HCT116 (cell line): ENCODE data around the gene PELI1. TPM values are rescaled to one million over a fixed set of nuclear protein-coding genes. Genes with fewer than 3 reads are reported as not detected.

Experiments
- ATAC-seq: fragments of 200-7000 bp; cut with Tn5 transposase; 2 replicates; pipeline ENCODE4 v1.9.1; 2020; ENCODE audit warnings: mild to moderate bottlenecking, moderate library complexity
- BruUV-seq: library from RNA; stranded (reverse); fragments of 400-500 nt; replicated peaks from 2 replicates; lab custom pipeline; 2021; lab: Mats Ljungman, UMichigan
- CTCF ChIA-PET: fragments of 300-600 bp; sonication (Branson Sonifier 250); formaldehyde crosslinking; loops from one replicate; lab custom pipeline; 2021; ENCODE audit warnings: antibody characterized with exemption; lab: Charles Lee
- POLR2A ChIA-PET: fragments of 300-600, 350-600 bp; sonication (Branson Sonifier 250); formaldehyde crosslinking; loops from one replicate; lab custom pipeline; 2021; ENCODE audit warnings: antibody characterized with exemption; lab: Charles Lee
- RAD21 ChIA-PET, 2 experiments: fragments of 300-600 bp; sonication (Branson Sonifier 250); formaldehyde crosslinking; loops; one replicate each; lab custom pipeline; 2023; ENCODE audit warnings: low total read pairs in 2 of 2; ENCODE audit not compliant: uncharacterized antibody in 2 of 2, unreplicated experiment in 2 of 2, low non-redundant PET in 1 of 2; lab: Charles Lee
- DNase-seq: peaks from one replicate; pipeline ENCODE4 v3.0.0-alpha.2; 2010; ENCODE audit warnings: low read depth, low spot score
- H2AFZ ChIP-seq: fragments of 200-600 bp; shearing (Covaris generic), sonication (generic); 2 replicates; pipeline ENCODE4 v1.6.1; 2017; ENCODE audit warnings: low read depth, mixed run types, mixed read lengths, antibody characterized with exemption, low read length; ENCODE audit not compliant: poor library complexity, severe bottlenecking
- H3K27ac ChIP-seq: 2 replicates; pipeline ENCODE4 v1.5.1; 2012; ENCODE audit warnings: low read depth, low read length
- H3K27me3 ChIP-seq: fragments of 200-600 bp; sonication (generic); 2 replicates; pipeline ENCODE4 v1.6.1; 2016; ENCODE audit warnings: mixed run types, low read length, mixed read lengths; ENCODE audit not compliant: insufficient read depth
- H3K36me3 ChIP-seq, 2 experiments: fragments of 200-500 bp in 1 of 2; fragments of 200-600 bp in 1 of 2; sonication (Bioruptor generic) in 1 of 2; sonication (generic) in 1 of 2; 2 replicates each; pipeline versions ENCODE4 v1.5.1 to v1.6.1; 2014 to 2016; ENCODE audit warnings: low read length in 2 of 2, inconsistent platforms in 1 of 2, mixed read lengths in 1 of 2, mixed run types in 1 of 2; ENCODE audit not compliant: insufficient read depth in 2 of 2, control insufficient read depth in 1 of 2
- H3K4me1 ChIP-seq, 2 experiments: fragments of 200-600 bp in 1 of 2; sonication (generic) in 1 of 2; 2 replicates each; pipeline versions ENCODE4 v1.5.1 to v1.6.1; 2012 to 2017; ENCODE audit warnings: low read length in 2 of 2, inconsistent platforms in 1 of 2, mild to moderate bottlenecking in 1 of 2, mixed read lengths in 1 of 2, mixed run types in 1 of 2, moderate library complexity in 1 of 2; ENCODE audit not compliant: insufficient read depth in 2 of 2, control insufficient read depth in 1 of 2
- H3K4me2 ChIP-seq: fragments of 200-600 bp; sonication (generic); 2 replicates; pipeline ENCODE4 v1.6.1; 2017; ENCODE audit warnings: mixed run types, low read length, mixed read lengths
- H3K4me3 ChIP-seq, 2 experiments: fragments of 200-600 bp in 1 of 2; sonication (generic) in 1 of 2; replicated peaks in 1 of 2; 2 replicates each; pipeline ENCODE4 v1.5.1; 2011 to 2016; ENCODE audit warnings: low read length in 2 of 2, control low read depth in 1 of 2, low read depth in 1 of 2, mild to moderate bottlenecking in 1 of 2, mixed read lengths in 1 of 2, mixed run types in 1 of 2
- H3K79me2 ChIP-seq: fragments of 200-600 bp; sonication (generic); 2 replicates; pipeline ENCODE4 v1.6.1; 2017; ENCODE audit warnings: mild to moderate bottlenecking, mixed run types, low read length, moderate library complexity, mixed read lengths; ENCODE audit not compliant: insufficient read depth
- H3K9ac ChIP-seq: fragments of 200-600 bp; sonication (generic); 2 replicates; pipeline ENCODE4 v1.6.1; 2016; ENCODE audit warnings: low read length, mixed read lengths
- H3K9me2 ChIP-seq: fragments of 200-600 bp; sonication (generic), shearing (Covaris generic); 2 replicates; pipeline ENCODE4 v1.6.1; 2017; ENCODE audit warnings: mixed run types, mild to moderate bottlenecking, moderate library complexity; ENCODE audit not compliant: insufficient read depth
- H3K9me3 ChIP-seq, 2 experiments: fragments of 200-500 bp in 1 of 2; fragments of 200-600 bp in 1 of 2; sonication (Bioruptor generic) in 1 of 2; sonication (generic) in 1 of 2; 2 replicates each; pipeline ENCODE4 v1.6.1; 2014 to 2017; ENCODE audit warnings: low read length in 2 of 2, mixed read lengths in 2 of 2, inconsistent platforms in 1 of 2, low read depth in 1 of 2, mild to moderate bottlenecking in 1 of 2, mixed run types in 1 of 2, moderate library complexity in 1 of 2; ENCODE audit not compliant: control insufficient read depth in 1 of 2, insufficient read depth in 1 of 2
- H4K20me1 ChIP-seq: fragments of 200-600 bp; sonication (generic), shearing (Covaris generic); 2 replicates; pipeline ENCODE4 v1.6.1; 2017; ENCODE audit warnings: mixed run types, mild to moderate bottlenecking, moderate library complexity; ENCODE audit not compliant: insufficient read depth
- CBX3 ChIP-seq: IDR thresholded peaks from 2 replicates; pipeline ENCODE4 v1.6.1; 2012; ENCODE audit warnings: low read depth
- ELF1 ChIP-seq: IDR thresholded peaks from 2 replicates; pipeline ENCODE4 v1.6.1; 2012; ENCODE audit warnings: low read depth, borderline replicate concordance
- EZH2 ChIP-seq: fragments of 200-600 bp; sonication (generic); IDR thresholded peaks from 2 replicates; pipeline ENCODE4 v1.6.1; 2017; ENCODE audit warnings: antibody characterized with exemption, mixed run types
- FOSL1 ChIP-seq: IDR thresholded peaks from 2 replicates; pipeline ENCODE4 v1.6.1; 2012; ENCODE audit warnings: low read depth
- JUND ChIP-seq: IDR thresholded peaks from 2 replicates; pipeline ENCODE4 v1.6.1; 2012
- POLR2AphosphoS5 ChIP-seq: IDR thresholded peaks from 2 replicates; pipeline ENCODE4 v1.6.1; 2011; ENCODE audit warnings: mild to moderate bottlenecking, low read depth, low read length, moderate library complexity
- RAD21 ChIP-seq: IDR thresholded peaks from 2 replicates; pipeline ENCODE4 v1.6.1; 2012; ENCODE audit warnings: low read depth, mild to moderate bottlenecking
- REST ChIP-seq: IDR thresholded peaks from 2 replicates; pipeline ENCODE4 v1.6.1; 2012; ENCODE audit warnings: low read depth
- SP1 ChIP-seq: IDR thresholded peaks from 2 replicates; pipeline ENCODE4 v1.6.1; 2012; ENCODE audit warnings: low read depth
- SRF ChIP-seq: IDR thresholded peaks from 2 replicates; pipeline ENCODE4 v1.6.1; 2012; ENCODE audit warnings: low read depth
- TCF7L2 ChIP-seq: IDR thresholded peaks from 2 replicates; pipeline ENCODE4 v1.7.0; 2011; ENCODE audit warnings: borderline replicate concordance, inconsistent platforms; ENCODE audit not compliant: insufficient read depth, insufficient read length; ENCODE audit errors: extremely low read depth
- YY1 ChIP-seq: IDR thresholded peaks from 2 replicates; pipeline ENCODE4 v1.6.1; 2011; ENCODE audit warnings: low read length, low read depth, moderate library complexity, mild to moderate bottlenecking; ENCODE audit not compliant: insufficient replicate concordance; ENCODE audit errors: extremely low read depth
- ZFX ChIP-seq: fragments of 450-650 bp; IDR thresholded peaks from 2 replicates; pipeline ENCODE4 v1.6.1; 2017
- ZNF274 ChIP-seq: fragments of 200-500 bp; sonication (Bioruptor generic); IDR thresholded peaks from 2 replicates; pipeline ENCODE4 v1.6.1; 2014; ENCODE audit warnings: mild to moderate bottlenecking, low read depth, low read length, inconsistent platforms
- intact Hi-C: fragments of 100-400 bp; cut with micrococcal nuclease; formaldehyde crosslinking; loops from 2 replicates; pipeline ENCODE4 v1.10.0; 2022
- total RNA-seq: library from RNA; stranded (reverse); gene quantifications from one replicate; pipeline ENCODE4 v1.2.1, GENCODE V29; 2021; ENCODE audit not compliant: unreplicated experiment
- TF ChIP-seq, protein P1 (sequence below): IDR thresholded peaks from 2 replicates; pipeline ENCODE4 v1.6.1; 2012

PELI1 gene
- total RNA-seq, 1 experiment from 2014 or later, result 7.9 TPM

GRCh38 chr2:64130333-64130732 lies 13.9 kb downstream of the PELI1 start:
- ATAC-seq (no peak), DNase-seq (no peak)
- no peaks in the 10 kb centered on the region for H3K36me3 ChIP-seq
- no peaks in the 10 kb centered on the region for H3K27me3 ChIP-seq
- no peak overlapping the region for H2AFZ ChIP-seq
- H3K79me2 ChIP-seq, result no peaks in the 10 kb centered on the region
- ChIA-PET POLR2A (no interaction called here), CTCF (no interaction called here), RAD21 (no interaction called here)
- H3K4me3 ChIP-seq, result no peak overlapping the region
- intact Hi-C loops, result no loop called here
- H3K9me3 ChIP-seq, result no peaks in the 10 kb centered on the region
- H3K27ac ChIP-seq, result no peak overlapping the region
- no peak overlapping the region for H3K9ac ChIP-seq
- no peak overlapping the region for H3K4me2 ChIP-seq
- TF ChIP-seq EZH2 (no peak), REST (no peak), JUND (no peak), ELF1 (no peak), SRF (no peak)
- peaks cover 0 to 7% of the 10 kb centered on the region in 2 experiments; a peak in 2 of 4 replicates for H3K4me1 ChIP-seq
- no TSS peak for BruUV-seq
- no peaks in the 10 kb centered on the region for H4K20me1 ChIP-seq
- no peaks in the 10 kb centered on the region for H3K9me2 ChIP-seq

DNA sequence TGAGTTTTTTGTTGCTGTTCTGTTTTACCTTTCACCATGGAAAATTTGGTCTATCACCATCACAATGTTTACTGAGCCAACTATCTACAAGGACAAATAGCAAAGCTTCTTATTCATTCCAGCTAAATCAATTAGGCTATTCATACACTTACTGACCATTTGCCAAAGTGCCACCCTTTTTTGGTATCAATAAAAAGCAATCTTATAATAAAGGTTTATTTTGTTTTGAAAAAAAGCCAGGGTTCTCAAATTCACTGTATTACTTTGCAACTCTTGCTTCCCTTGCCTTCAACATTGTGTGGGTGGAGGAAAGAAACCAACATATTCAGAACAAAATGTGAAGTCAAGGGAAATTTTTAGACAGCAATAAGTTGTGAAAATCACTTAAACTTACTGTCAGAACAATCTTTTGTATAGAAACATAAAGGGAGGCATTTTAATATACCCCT lies 15.3 kb downstream of the PELI1 start:
- H3K9me2 ChIP-seq, result no peaks in the 10 kb centered on the region
- H3K36me3 ChIP-seq, result no peaks in the 10 kb centered on the region
- intact Hi-C loops, result no loop called here
- H3K27me3 ChIP-seq, result no peaks in the 10 kb centered on the region
- H3K4me1 ChIP-seq, result peaks cover 0 to 4% of the 10 kb centered on the region in 2 experiments; a peak in 2 of 4 replicates
- H3K9me3 ChIP-seq, result no peaks in the 10 kb centered on the region
- no TSS peak for BruUV-seq
- DNase-seq, result no peak
- POLR2A ChIA-PET, result no interaction called here
- no peak overlapping the region for H3K4me2 ChIP-seq
- CTCF ChIA-PET, result no interaction called here
- H3K27ac ChIP-seq, result no peak overlapping the region
- H2AFZ ChIP-seq, result no peak overlapping the region
- H4K20me1 ChIP-seq, result no peaks in the 10 kb centered on the region
- RAD21 ChIA-PET, result no interaction called here
- no peaks in the 10 kb centered on the region for H3K79me2 ChIP-seq
- no peak for ATAC-seq
- no peak overlapping the region for H3K4me3 ChIP-seq
- H3K9ac ChIP-seq, result no peak overlapping the region
- TF ChIP-seq YY1, result no peak
- no peak for TF ChIP-seq FOSL1
- no peak for TF ChIP-seq SP1
- TF ChIP-seq REST, result no peak
- TF ChIP-seq ZNF274, result no peak
- TF ChIP-seq POLR2AphosphoS5, result no peak
- TF ChIP-seq, protein P1, sequence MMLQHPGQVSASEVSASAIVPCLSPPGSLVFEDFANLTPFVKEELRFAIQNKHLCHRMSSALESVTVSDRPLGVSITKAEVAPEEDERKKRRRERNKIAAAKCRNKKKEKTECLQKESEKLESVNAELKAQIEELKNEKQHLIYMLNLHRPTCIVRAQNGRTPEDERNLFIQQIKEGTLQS, result no peak
- no peak for TF ChIP-seq CBX3
- no peak for TF ChIP-seq RAD21
- no peak for TF ChIP-seq TCF7L2
- TF ChIP-seq ZFX, result no peak
